ENCODE data around the gene TMEM255B.

The TMEM255B gene

GRCh38 chr13:113862931-113863523 is 104.0 kb downstream of the TMEM255B start:
- POLR2A ChIA-PET = no interaction called here
- CTCF ChIA-PET = no interaction called here
- no peak for TF ChIP-seq CTBP1 (IDR thresholded peaks at IDR 0.05; ENCODE audit: borderline replicate concordance)
- no peak for TF ChIP-seq TARDBP (IDR thresholded peaks at IDR 0.05)
- no peak for TF ChIP-seq PKNOX1 (IDR thresholded peaks at IDR 0.05)
- no peak for TF ChIP-seq SP1 (IDR thresholded peaks at IDR 0.05)
- TF ChIP-seq FOXK2 (IDR thresholded peaks at IDR 0.05) = no peak
- TF ChIP-seq ZNF384 (IDR thresholded peaks at IDR 0.05) = no peak
- TF ChIP-seq L3MBTL2 (conservative IDR thresholded peaks at IDR 0.05) = no peak
- DNase-seq (ENCODE audit: extremely low spot score) = peak; percentile 17

- TF ChIP-seq FOXK2 (IDR thresholded peaks at IDR 0.05) (no peak), FOXA1 (IDR thresholded peaks at IDR 0.05) (no peak), ARNT (IDR thresholded peaks at IDR 0.05) (no peak), SUZ12 (IDR thresholded peaks at IDR 0.05) (no peak), HDGF (IDR thresholded peaks at IDR 0.05; ENCODE audit: borderline replicate concordance) (no peak), CTBP1 (IDR thresholded peaks at IDR 0.05; ENCODE audit: borderline replicate concordance) (no peak), L3MBTL2 (conservative IDR thresholded peaks at IDR 0.05) (no peak; the same call in 1 of the 2 replicates), FOXM1 (IDR thresholded peaks at IDR 0.05; ENCODE audit: borderline replicate concordance) (no peak), BHLHE40 (IDR thresholded peaks at IDR 0.05; ENCODE audit: borderline replicate concordance) (no peak), NFRKB (IDR thresholded peaks at IDR 0.05) (no peak), ELF4 (IDR thresholded peaks at IDR 0.05) (no peak), LEF1 (IDR thresholded peaks at IDR 0.05; ENCODE audit: borderline replicate concordance) (no peak), TARDBP (IDR thresholded peaks at IDR 0.05) (no peak), SP1 (IDR thresholded peaks at IDR 0.05) (no peak), ZNF384 (IDR thresholded peaks at IDR 0.05) (no peak)
- peak; percentile 22 for DNase-seq (ENCODE audit: extremely low spot score)
- POLR2A ChIA-PET = no interaction called here
- CTCF ChIA-PET = no interaction called here
These were observed 104.7 kb downstream of the TMEM255B start, which contains the start of gene GAS6 for GRCh38 chr13:113863524-113864272. Gene GAS6, minus strand, starts transcription at chr13:113864076. Its CDS starts 156 bp downstream, at chr13:113863920.

GRCh38 chr13:113864273-113864890 is 105.4 kb downstream of the TMEM255B start:
- CTCF ChIA-PET = no interaction called here
- POLR2A ChIA-PET = no interaction called here
- DNase-seq (ENCODE audit: extremely low spot score) = no peak
- no peak for TF ChIP-seq SUZ12 (IDR thresholded peaks at IDR 0.05)
- TF ChIP-seq FOXM1 (IDR thresholded peaks at IDR 0.05; ENCODE audit: borderline replicate concordance) = no peak
- no peak for TF ChIP-seq ZNF384 (IDR thresholded peaks at IDR 0.05)
- TF ChIP-seq L3MBTL2 (conservative IDR thresholded peaks at IDR 0.05) = no peak
- no peak for TF ChIP-seq BHLHE40 (IDR thresholded peaks at IDR 0.05; ENCODE audit: borderline replicate concordance)
- no peak for TF ChIP-seq TARDBP (IDR thresholded peaks at IDR 0.05)
- no peak for TF ChIP-seq ELF4 (IDR thresholded peaks at IDR 0.05)
- TF ChIP-seq PKNOX1 (IDR thresholded peaks at IDR 0.05) = no peak
- no peak for TF ChIP-seq NFRKB (IDR thresholded peaks at IDR 0.05)
- no peak for TF ChIP-seq ARNT (IDR thresholded peaks at IDR 0.05)

GRCh38 chr13:113865427-113865826 is 106.4 kb downstream of the TMEM255B start:
- POLR2A ChIA-PET = no interaction called here
- no peak for TF ChIP-seq TARDBP (IDR thresholded peaks at IDR 0.05)
- no peak for TF ChIP-seq SUZ12 (IDR thresholded peaks at IDR 0.05)
- TF ChIP-seq CTBP1 (IDR thresholded peaks at IDR 0.05; ENCODE audit: borderline replicate concordance) = no peak
- CTCF ChIA-PET = no interaction called here
- no peak for DNase-seq (ENCODE audit: extremely low spot score)
